GM21390 (cell line): Measurements from ENCODE around the gene RSPH6A.

Experiments
- ATAC-seq: cut with Tn5 transposase; IDR thresholded peaks from one replicate; pipeline ENCODE4 v1.9.1; 2021; ENCODE audit not compliant: unreplicated experiment

The RSPH6A gene

DNA sequence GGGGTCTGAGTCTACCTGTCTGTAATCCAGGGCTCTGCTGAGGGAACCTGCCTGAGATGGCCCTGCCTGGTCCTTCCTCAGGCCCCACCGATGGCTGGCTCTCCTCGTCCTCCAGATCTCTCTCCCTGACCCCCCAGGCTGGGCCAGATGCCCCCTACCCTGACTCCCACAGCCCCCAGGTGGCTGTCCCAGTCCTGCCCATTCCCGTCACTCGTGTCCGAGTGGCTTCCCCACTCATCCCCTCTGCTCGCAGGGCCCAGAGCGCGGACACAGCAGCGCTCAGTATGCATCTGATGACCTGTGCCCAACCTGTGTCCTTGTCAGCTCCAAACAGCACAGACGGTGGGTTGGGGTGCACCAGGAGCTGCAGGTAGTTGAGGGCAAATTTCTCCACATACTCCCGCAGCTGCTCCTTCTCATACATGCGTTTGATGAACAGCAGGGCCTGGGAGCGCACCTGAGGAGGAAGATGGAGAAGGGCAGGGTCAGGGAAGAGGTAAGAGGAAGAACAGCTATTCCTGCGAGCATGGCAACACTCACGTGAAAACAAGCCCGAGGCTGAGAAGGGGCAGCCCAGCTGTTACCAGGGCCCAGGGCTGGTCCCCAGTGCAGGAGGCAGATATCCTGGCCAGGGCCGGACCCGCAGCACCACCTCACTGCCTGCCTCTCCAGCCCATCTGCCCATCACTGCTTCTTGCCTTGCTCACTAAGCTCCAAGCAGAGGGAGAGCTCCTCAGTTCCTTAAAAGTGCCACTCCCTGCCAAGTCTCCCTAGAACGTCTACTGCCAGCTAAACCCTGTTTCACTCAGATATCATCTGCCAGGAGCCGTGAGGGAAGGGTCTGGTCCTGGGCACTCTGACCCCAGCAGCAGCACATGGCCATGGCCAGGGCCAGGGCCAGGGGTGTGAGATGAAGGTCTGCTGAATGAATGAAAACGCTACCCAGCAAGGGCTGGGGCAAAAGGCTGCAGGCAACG, 11.1 kb upstream of the RSPH6A start:
- no peak for ATAC-seq

DNA sequence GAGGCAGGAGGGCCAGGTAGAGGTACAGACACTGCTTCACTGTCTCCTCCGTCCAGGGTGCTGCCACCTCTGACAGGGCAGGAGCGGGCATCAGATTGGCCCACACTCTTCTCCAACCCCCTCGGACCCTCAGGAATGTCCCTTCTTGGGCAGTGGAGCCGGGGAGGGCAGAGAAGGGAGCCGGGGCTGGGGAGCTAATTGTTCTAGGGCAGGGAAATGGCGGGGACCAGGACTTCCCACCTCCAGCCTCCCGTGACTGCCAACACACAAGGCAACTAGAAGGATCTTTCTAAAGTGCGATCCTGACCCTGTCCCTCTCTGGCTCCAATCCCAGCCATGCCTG, 10.1 kb upstream of the RSPH6A start:
- ATAC-seq, result no peak

DNA sequence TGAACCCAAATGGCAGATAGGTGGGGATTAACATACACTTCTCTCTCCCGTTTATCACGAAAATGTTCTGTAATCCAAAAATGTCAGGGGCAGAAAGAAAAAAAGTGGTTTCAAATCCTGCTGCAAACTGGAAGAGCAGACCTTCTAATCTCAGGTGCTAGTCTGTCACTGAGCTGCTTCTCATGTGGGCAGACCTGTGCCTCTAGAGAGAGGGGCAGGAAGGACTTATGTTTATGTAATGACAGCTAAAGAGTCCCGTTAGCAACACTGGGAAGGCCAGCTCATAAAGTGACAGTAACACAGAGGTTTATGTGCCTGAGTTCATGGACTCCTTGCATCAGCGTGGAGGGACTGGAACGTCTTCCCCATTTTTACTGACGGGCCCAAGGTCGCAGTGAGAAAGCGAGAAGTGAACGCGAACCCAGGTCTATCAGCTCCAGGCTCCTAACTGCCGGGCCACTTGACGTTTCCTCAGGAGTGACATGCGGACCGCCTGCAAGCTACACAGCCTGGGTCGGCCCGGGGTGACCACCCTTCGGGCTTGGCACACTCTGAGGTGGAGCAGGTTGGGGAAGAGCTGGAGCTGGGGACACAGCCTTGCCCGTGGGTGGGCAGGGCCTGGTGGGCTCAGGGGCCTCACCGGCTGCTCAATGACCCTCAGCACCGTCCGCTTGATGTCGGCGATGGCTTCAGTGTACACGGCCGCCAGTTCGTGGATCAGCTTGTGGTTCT, 9.6 kb upstream of the RSPH6A start:
- ATAC-seq, result no peak

DNA sequence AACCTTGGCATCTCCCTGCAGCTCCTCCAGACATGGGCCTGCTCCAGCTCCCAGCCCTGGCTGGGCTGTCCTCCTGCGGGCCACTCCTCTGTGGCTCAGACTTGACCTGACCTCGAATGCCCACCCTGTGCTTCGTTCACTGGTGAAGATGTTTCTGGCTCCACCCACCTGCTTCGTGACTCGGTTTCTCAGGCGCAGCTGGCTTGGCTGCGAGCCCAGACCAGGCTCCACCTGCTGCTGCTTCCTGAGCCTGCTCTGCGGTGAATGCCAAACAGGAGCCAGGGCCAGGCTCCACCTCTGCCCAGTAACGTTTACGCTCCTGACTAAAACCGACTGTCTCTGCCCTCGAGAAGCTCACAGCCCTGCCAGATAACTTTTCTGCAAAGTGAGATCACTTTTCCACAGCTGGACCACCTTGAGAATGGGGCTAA, 8.9 kb upstream of the RSPH6A start:
- ATAC-seq, result no peak

DNA sequence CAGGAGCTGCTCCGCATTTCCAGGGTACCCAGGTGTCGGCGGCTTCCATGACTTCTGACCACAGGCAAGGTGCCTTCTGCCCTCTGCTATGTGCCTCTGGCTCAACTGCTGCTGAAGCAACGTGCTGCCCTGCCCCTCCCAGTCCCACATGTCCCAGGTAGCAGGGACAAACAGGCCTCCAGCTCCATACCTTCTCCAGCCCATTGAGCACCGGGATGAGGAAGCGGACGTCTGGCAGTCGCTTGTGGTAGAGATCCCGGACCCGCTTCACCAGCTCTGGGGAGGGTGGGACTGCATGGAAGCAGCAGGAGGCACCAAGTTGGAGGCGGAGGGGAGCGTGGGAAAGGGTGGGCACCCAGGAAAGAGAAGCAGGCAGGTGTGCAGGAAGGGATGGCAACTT, 8.1 kb upstream of the RSPH6A start:
- no peak for ATAC-seq

DNA sequence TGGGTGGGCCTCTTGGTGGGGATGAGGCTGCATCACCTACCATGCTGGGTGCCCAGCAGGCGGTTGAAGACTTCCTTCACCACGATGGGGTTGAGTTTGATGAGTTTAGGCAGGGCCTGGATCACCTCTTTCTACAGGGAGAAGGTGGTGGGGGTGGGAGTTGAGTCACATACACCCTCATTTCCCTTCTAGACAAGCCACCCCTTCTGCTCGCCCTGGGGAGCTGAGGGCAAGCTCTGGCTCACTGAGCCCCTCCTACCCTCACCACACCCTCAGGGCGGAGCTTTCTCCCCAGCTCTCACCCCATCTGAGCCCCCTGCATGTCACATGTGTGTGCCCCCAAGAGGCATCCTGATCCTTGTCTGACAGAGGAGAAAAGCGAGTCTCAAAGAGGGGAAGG, 7.6 kb upstream of the RSPH6A start:
- no peak for ATAC-seq

DNA sequence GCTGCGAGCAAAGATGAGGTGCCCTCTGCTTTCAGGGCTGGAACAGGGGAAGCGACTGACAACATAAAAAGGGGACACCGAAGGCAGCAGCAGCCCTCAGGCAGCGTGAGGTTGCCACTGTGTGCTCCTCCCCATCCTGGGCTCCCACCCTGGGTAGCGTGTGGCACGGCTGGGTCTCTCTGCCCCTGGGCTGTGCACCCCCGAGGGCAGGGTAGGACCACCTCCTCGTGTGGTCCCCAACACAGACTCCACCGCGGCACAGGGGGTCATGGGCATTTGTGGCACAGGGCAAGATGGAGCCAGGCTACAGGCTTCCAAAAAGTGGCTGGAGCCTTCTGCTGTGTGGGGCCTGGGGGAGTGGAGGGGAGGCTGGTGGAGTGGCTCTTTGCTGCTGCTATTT, 6.5 kb upstream of the RSPH6A start:
- no peak for ATAC-seq

DNA sequence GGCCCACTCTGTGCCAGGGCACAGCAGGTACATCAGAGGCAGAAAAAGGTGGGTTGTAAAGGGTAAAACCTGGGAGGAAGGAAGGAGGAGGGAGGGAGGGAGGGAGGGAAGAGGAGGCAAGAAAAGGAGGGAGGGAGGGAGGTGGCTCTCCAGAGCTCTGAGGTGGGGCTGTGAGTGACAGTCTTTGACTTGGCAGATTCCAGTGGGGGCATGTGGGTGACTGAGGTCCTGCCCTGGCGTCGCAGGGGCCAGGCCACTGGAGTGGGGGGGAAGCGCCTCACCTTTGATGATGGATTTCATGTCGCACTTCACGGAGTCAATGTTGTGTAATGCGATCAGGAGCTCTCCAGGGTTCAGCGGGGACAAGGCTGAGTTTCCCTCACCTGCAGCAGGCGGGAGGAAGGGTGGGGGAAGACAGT, 6.0 kb upstream of the RSPH6A start:
- no peak for ATAC-seq

DNA sequence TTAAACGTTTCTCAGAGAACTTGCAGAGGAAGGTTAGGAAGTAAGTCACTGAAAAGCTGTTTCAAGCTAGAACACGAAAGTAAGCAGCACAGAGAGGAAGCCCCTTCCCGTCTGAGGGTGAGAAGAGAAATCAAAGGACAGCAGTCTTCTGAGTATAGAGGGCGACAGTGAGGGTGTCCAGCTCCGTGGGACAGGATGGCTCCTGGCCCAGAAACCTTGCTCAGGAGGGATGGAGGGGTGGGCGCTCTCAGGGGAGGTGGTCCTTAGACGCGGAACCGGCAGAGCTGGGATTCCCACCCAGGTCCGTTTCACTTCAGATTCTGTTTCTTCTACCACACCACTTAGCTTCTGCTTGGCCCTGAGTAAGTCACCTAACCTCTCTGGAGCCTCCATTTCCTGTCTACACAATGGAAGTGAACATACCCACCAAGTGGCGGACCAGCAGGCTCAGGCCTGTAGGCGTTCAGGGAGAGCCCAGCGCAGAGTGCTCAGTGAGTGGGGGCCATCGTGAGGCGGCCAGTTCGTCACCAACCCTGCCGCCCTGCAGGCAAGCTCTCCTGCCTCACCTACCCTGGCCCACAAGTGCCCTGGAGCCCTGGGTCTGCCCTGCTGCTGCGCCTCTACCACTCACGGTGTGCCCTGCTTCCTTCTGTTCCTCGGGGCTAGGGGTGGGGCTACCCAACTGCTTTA, 5.5 kb upstream of the RSPH6A start:
- no peak for ATAC-seq

DNA sequence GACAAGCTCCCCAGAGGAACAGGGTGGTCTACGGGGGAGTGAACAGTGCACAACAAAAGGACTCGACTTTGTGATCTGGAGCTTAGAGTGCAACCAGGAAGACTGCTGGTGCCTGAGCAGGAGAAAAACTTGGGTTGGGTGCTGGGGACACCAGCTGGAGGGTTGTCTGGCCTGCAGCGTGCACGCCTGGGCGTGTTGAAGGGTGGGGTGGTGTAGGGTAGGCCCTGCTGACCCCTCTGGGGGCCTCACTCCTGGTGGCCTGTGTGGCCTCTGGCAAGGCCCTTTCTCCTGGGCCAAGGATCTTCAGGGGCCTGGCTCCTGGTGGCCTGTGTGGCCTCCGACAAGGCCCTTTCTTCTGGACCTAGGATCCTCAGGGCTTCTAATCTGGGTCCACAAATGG, 4.7 kb upstream of the RSPH6A start:
- ATAC-seq, result no peak

DNA sequence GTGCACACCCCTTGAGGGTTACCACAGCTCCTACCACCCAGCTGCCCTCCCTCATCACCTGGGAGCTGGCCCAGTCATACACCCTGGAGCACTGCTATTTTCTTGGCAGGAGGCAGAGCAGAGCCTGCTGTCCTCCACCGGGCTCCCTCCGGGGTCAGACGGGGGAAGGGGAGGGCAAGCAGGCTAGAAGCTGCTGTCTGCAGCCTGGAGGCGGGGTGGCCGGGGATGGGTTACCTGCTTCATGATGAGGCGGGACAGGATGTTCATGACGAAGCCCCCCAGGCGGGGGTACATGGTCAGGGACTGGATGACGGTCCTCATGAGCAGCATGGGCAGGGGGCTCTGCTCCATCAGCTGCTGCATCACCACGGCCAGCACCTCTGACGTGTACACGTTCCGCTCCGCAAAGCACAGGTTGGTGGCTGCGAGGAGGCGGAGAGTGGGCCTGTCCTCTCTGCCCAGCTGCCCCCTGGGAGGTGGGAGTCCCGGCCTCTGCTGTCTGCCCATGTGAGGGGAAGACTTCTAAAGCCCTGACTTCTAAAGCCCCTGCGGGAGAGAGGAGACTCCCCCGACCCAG, 2.7 kb upstream of the RSPH6A start:
- ATAC-seq, result no peak

DNA sequence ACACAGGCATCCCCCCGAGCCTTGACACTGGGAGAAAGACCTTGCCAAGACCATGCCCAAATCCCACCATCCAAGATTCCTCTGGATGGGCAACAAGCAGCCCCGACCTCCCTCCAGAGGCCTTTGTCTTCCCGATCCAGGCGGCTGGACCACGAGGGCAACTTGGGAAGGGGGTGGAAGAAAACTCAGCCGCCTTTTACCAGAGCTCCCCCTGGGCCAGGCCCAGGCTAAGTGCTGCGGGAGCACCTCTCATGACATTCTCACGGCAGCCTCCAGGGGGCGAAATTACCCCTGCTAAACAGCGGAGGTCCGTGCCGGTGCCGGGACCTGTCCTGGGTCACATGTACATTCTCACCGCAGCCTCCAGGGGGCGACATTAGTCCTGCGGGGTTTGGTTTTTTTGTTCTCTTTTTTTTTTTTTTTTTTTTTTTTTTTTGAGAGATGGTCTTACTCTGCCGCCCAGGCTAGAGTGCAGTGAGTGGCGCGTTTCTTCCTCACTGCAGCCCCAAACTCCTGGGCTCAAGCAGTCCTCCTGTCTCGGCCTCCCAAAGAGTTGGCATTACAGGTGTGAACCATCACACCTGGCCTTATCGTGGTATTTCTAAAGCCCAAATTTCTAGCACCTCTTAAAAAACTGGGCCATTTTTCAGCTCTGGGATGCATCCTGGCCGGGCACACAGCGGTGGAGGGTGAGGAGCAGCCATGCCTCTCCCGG, 2.1 kb upstream of the RSPH6A start:
- ATAC-seq, result peak; percentile 76

DNA sequence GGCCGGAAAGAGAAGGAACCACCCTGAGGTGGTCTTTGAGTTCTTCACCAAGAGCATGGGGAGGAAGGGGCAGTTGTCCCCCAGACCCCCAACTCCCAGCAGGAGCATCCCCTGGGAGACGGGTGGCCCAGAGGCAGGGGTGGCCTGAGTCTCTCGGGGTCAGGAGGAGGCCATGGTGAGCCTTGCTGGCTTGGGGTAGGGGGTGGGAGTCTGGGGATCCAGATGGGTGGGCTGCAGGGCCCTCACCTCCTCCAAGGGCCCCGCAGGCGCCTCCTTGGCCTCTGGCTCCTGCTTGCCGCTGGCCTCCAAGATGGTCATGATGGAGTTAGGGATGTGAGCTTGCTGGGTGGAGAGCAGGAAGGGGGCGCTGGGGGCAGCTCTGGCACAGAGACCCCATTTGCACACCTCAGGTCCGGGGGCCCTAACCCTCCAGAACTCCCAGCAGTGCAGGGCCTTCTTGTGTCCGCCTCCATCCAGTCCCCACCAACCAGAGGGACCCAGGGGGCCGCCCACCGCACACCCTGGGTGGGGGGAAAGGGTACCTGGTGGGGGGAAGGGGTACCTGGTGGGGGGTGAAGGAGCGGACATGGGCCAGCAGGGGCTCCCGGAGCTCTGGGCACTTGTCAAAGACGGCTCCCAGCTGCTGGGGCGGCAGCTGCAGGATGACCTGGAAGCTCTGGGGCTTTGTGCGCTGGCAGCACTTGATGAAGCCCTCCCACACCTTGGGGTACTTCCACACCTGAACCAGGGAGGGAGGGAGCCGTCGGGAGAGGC, 1.3 kb upstream of the RSPH6A start:
- ATAC-seq, result no peak

DNA sequence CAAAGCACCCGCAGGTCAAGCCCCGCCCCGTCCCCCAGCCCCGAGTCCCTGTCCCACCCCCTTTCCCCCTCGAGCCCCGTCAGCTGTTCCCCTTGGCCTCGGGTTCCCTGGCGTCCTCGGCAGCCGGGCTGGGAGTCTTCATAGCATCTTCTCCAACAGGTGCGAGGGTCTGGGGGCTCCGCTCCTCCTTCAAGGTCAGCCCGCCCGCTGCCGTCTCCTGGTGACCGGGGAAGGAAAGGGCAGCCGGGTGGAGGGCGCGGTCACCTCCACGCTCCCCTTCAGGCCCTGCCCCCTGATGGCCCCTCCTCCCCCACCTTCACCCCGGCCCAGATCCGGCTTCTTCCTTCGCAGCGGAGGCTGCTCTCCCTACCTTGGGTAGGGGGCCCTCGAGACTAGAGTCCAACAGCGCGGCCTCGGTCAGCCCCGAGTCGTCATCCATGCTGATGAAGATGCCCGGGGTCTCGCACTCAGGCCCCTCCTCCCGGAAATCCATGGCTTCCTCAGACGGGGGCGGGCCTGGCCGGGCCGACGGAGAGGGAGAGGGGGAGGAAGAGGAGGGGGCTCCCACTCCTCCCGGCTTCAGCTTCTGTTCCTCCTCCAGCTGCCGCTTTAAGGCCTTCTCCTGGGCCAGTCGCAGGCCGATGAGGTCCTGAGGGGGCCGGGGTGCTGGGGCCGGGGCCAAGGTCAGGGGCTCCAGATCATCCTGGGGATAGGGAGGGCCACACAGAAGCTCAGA, 541 bp upstream of the RSPH6A start:
- no peak for ATAC-seq

DNA sequence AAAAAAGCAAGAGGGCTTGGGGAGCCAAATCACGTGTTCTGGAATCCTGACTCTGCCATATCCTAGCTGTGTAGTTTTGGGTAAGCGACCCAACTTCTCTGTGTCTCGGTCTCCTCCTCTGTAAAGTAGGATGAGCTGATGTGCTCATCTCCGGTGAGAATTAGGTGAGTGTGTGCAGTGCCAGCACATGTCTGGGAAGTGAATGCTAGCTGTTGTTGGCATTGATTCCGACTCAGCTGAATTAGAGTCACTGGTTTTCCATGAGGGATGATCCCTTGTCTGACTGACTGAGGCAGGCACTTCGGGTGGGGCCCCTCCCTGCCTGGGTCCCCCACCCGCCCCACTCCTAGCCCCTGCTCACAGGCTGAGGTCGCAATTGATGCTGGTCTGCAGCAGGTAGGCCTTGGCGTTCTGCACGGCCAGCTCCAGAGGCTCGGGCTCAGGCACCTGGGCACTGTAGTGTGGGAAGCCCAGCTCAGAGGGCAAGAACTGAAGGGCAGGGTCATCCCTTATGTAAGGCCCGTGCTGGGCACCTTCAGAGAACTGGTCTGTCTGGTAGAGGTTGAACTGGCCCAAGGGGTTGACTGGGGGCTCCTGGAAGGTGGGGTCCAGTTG, 835 bp downstream of the RSPH6A start:
- ATAC-seq, result no peak

DNA sequence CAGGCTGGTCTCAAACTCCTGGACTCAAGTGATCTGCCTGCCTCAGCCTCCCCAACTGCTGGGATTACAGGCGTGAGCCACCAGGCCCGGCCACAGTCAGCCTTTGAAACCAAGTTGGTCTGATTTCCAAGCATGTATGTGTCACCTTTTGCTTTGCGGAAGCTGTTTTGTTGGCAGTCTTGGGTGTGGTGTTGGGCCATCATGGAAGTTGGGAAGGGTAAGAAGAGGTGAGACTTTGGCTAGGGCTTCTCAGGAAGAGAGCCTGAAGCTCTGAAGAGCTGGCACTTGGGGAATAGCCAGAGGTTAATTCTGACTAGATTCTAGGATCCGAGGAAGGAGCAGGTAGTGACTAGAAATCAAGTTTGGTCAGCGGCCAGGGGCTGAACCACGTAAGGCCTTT, 2.8 kb downstream of the RSPH6A start:
- no peak for ATAC-seq

DNA sequence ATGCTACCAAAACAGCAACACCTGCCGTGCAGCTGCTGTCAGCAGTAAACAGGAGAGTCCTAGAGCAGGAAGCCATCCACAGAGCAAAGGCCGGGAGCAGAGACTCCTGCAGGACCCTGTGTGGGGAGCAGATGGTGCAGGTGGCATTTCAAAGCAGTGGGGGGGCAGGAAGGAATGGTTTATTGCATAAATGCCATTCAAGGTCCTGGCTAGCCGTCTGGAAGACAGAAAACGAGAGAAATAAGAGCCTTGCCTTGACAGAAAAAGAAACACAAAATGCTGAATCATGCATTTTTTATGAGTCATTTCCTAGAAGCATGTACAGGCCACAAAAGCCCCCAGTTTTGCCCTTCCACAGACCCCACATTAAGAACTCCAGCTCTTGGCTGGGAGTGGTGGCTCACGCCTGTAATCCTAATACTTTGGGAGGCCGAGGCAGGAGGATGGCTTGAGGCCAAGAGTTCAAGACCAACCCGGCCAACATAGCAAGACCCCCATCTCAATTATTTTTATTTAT, 5.4 kb downstream of the RSPH6A start:
- no peak for ATAC-seq

DNA sequence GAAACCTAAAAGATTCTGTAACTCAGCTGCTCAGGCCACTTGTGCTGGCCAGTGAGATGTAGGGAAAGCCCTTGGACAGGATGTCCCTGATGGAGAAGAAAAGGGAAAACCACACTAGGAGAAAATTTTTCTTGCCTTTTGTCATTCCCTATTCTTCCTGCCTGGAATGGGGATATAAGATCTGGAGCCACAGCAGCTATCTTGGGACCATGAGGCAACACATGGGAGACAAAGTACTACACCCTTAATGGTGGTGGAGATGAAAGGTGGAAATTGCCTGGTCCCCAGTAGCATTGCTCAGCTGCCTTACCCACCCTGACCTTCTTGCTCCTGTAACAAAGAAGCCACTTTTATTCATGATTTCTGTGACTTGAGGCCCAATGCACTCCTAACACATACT, 9.4 kb downstream of the RSPH6A start:
- no peak for ATAC-seq

DNA sequence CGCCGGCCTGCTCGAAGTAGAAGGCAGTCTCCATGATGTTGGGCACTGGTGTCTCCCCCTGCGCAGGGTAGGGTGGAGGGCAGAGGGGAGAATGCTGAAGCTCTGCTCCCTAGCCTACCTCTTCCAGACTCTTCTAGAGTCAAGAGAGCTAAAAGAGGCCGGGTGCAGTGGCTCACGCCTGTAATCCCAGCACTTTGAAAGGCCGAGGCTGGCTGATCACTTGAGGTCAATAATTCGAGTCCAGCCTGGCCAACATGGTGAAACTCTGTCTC, 10.2 kb downstream of the RSPH6A start:
- no peak for ATAC-seq
